Endothelial cell (in vitro differentiated cells): ENCODE data around the gene ORM2. TPM values are rescaled to one million over a fixed set of nuclear protein-coding genes. Genes with fewer than 3 reads are reported as not detected.

Source experiments
- DNase-seq: peaks from one replicate; pipeline ENCODE4 v3.0.0; 2021; ENCODE audit warnings: low spot score
- H3K27ac Mint-ChIP-seq: one replicate; pipeline ENCODE4 v1.8.0; 2021; ENCODE audit warnings: mixed read lengths, inconsistent platforms; ENCODE audit not compliant: unreplicated experiment
- H3K27me3 Mint-ChIP-seq: one replicate; pipeline ENCODE4 v1.8.0; 2021; ENCODE audit warnings: mild to moderate bottlenecking, moderate library complexity, mixed read lengths, inconsistent platforms; ENCODE audit not compliant: unreplicated experiment
- H3K36me3 Mint-ChIP-seq: one replicate; pipeline ENCODE4 v1.8.0; 2021; ENCODE audit warnings: mild to moderate bottlenecking, low read depth, mixed read lengths, inconsistent platforms; ENCODE audit not compliant: unreplicated experiment
- H3K4me1 Mint-ChIP-seq: one replicate; pipeline ENCODE4 v1.8.0; 2021; ENCODE audit warnings: mild to moderate bottlenecking, mixed read lengths, inconsistent platforms; ENCODE audit not compliant: unreplicated experiment
- H3K4me3 Mint-ChIP-seq: one replicate; pipeline ENCODE4 v1.8.0; 2021; ENCODE audit warnings: mild to moderate bottlenecking, mixed read lengths, inconsistent platforms; ENCODE audit not compliant: unreplicated experiment
- H3K9me3 Mint-ChIP-seq: one replicate; pipeline ENCODE4 v1.8.0; 2021; ENCODE audit warnings: mixed read lengths, inconsistent platforms; ENCODE audit not compliant: unreplicated experiment
- CTCF ChIP-seq: fragments of 200-600 bp; sonication (generic); IDR thresholded peaks from one replicate; pipeline ENCODE4 v1.5.0; 2021; ENCODE audit warnings: antibody characterized with exemption; ENCODE audit not compliant: unreplicated experiment
- total RNA-seq: library from RNA; stranded (reverse); fragmentation: NEBNext Ultra II Directional; extraction: Animal tissue kit (Norgen Biotek cat#: 25700); gene quantifications from one replicate; pipeline ENCODE4 v1.2.1, GENCODE V29; 2021; ENCODE audit not compliant: unreplicated experiment

ORM2 gene
- total RNA-seq, 1 donor from 2014 or later, result not detected

- H3K27me3 Mint-ChIP-seq, result peaks cover 5% of the 10 kb centered on the region
- peaks cover 45% of the 10 kb centered on the region for H3K36me3 Mint-ChIP-seq
These were observed 28.3 kb downstream of the ORM2 start for GRCh38 chr9:114357911-114358328.

DNA sequence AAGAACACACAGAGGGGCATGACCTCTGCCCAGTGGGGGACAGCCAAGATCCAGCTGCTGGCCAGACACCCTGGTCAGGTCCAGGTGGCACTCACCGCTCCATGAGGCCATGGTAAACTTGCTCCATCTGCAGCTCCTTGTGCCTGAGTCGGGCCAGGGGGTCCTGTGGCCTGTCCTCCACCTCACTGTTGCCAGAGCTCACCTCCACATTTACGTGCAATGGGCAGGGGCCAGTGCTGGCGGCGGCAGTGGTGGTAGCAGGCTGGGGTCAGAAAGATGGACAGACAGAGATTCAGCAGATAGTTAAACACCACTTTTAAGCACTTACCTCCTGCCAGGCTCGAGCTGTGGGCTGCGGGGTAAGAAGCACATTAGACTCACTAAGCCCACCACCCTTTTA lies 30.1 kb downstream of the ORM2 start:
- Mint-ChIP-seq H3K27ac (no peak overlapping the region), H3K36me3 (peaks cover 59% of the 10 kb centered on the region), H3K9me3 (no peaks in the 10 kb centered on the region), H3K4me3 (peak overlapping the region; percentile 47), H3K27me3 (peaks cover 7% of the 10 kb centered on the region), H3K4me1 (no peaks in the 10 kb centered on the region)
- no peak for TF ChIP-seq CTCF
- no peak for DNase-seq

More at GRCh38 chr9:114357911-114358328, 28.3 kb downstream of the ORM2 start:
- TF ChIP-seq CTCF, result no peak
- Mint-ChIP-seq H3K27ac (no peak overlapping the region), H3K4me3 (no peak overlapping the region), H3K9me3 (no peaks in the 10 kb centered on the region), H3K4me1 (no peaks in the 10 kb centered on the region)
- no peak for DNase-seq

- no peak for DNase-seq
- Mint-ChIP-seq H3K27me3 (peaks cover 7% of the 10 kb centered on the region), H3K36me3 (peaks cover 54% of the 10 kb centered on the region), H3K4me3 (peak overlapping the region; percentile 49), H3K9me3 (no peaks in the 10 kb centered on the region), H3K4me1 (peaks cover 3% of the 10 kb centered on the region), H3K27ac (no peak overlapping the region)
- TF ChIP-seq CTCF, result no peak
These were observed 31.9 kb downstream of the ORM2 start for GRCh38 chr9:114361542-114361941.

DNA sequence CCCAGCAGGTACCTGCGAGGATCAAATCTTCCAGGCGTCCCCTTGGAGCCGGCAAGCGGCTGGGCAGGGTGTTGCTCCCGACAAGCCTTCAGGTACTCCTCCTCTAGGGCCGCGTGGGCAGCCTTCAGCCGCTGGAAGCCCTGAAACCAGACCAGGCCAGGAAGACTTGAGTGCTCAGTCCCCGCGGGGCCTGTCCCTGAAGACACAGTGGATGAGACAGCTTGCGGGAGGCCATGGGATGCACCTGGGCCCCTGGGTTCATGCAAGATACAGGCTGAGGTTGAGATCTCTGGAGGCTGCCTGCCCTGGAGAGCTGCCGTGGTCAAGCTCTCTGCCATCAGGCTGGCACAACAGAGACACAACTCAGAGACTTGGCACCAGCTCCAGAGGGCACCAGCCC lies 32.7 kb downstream of the ORM2 start:
- no peak overlapping the region for H3K4me3 Mint-ChIP-seq
- H3K9me3 Mint-ChIP-seq, result no peaks in the 10 kb centered on the region
- H3K36me3 Mint-ChIP-seq, result peaks cover 54% of the 10 kb centered on the region
- no peak for TF ChIP-seq CTCF
- no peak overlapping the region for H3K27ac Mint-ChIP-seq
- peaks cover 9% of the 10 kb centered on the region for H3K4me1 Mint-ChIP-seq
- peaks cover 7% of the 10 kb centered on the region for H3K27me3 Mint-ChIP-seq
- no peak for DNase-seq

DNA sequence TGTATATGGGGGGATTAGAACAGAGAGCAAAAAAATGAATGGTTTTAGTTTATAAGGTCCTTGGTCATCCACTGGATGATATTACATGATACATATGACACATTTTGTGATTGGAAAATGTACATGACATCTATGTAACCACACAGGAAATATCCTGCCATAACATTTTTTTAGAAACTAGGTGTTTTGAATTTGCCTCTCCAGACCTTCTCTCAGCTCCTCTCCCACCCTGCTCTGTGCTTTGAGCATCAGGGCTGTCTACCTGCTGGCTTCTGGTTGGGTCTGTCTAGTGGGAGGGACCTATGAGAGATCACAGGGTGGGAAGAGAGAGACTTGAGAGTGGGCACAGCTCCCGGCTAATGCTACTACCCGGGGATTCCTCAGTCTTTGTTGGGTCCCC lies 33.8 kb downstream of the ORM2 start:
- Mint-ChIP-seq H3K4me3 (peak overlapping the region; percentile 62), H3K4me1 (peaks cover 9% of the 10 kb centered on the region), H3K9me3 (no peaks in the 10 kb centered on the region), H3K36me3 (peaks cover 48% of the 10 kb centered on the region), H3K27ac (no peak overlapping the region), H3K27me3 (peaks cover 7% of the 10 kb centered on the region)
- TF ChIP-seq CTCF, result no peak
- DNase-seq, result no peak
